ENCODE measurements around the gene CCDC169. TPM values are rescaled to one million over a fixed set of nuclear protein-coding genes. Genes with fewer than 3 reads are reported as not detected.
A peak's percentile ranks its signal among the peaks of the same experiment; 100 is the strongest.
"Not testable (repeated sequence)": the region's sequence is repeated elsewhere in the genome, so short reads cannot be mapped to it uniquely, and the experiment has no call there.

Gene CCDC169
- total RNA-seq, 2 donors from 2014 or later, result not detected

DNA sequence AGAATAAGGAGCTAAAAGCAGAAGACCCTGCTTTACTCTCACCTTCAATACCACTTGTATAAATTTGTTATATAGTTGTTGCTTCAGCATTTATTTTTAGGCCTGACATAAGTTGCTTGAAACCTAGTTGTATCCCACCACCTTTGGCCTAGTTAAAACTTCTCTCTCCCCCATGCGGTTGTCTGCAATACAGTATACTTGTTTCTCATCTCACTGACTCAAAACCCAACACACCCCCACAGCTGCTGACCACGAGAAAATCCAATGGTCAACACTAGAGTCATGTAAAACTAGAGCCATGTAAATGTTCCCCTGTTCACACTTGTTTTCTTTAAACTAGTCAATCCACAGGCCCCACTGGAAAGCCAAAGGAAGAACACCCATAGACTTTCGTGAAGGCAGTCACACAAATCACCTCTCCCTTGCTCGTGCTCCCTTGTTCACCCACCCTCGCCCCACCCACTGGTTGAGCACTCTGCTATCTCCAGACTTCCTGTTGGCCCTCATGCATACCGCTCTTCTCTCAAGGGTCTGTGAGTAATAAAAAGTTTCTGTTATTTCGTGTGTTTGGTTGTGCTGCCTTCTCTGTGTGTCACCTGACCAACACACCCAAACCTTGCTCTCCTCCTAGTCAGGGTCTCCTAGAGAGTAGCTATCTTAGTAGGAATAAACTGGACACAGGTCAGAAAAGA, 12.9 kb upstream of the CCDC169 start:
- Histone ChIP-seq H3K4me3 (no peak overlapping the region), H3K9me3 (no peaks in the 10 kb centered on the region), H3K27ac (no peak overlapping the region), H3K4me1 (ENCODE audit: control insufficient read depth in 1 of 2, low read depth in 2 of 2) (no peaks in the 10 kb centered on the region), H3K36me3 (peaks cover 33% of the 10 kb centered on the region), H3K27me3 (replicated peaks; ENCODE audit: insufficient read depth) (no peaks in the 10 kb centered on the region)
- ATAC-seq (ENCODE audit: insufficient number of reproducible peaks, low FRiP score, low read depth) (no peak), DNase-seq (ENCODE audit: low spot score) (no peak)
- TF ChIP-seq, protein P1, sequence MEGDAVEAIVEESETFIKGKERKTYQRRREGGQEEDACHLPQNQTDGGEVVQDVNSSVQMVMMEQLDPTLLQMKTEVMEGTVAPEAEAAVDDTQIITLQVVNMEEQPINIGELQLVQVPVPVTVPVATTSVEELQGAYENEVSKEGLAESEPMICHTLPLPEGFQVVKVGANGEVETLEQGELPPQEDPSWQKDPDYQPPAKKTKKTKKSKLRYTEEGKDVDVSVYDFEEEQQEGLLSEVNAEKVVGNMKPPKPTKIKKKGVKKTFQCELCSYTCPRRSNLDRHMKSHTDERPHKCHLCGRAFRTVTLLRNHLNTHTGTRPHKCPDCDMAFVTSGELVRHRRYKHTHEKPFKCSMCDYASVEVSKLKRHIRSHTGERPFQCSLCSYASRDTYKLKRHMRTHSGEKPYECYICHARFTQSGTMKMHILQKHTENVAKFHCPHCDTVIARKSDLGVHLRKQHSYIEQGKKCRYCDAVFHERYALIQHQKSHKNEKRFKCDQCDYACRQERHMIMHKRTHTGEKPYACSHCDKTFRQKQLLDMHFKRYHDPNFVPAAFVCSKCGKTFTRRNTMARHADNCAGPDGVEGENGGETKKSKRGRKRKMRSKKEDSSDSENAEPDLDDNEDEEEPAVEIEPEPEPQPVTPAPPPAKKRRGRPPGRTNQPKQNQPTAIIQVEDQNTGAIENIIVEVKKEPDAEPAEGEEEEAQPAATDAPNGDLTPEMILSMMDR (IDR thresholded peaks at IDR 0.05), result no peak

DNA sequence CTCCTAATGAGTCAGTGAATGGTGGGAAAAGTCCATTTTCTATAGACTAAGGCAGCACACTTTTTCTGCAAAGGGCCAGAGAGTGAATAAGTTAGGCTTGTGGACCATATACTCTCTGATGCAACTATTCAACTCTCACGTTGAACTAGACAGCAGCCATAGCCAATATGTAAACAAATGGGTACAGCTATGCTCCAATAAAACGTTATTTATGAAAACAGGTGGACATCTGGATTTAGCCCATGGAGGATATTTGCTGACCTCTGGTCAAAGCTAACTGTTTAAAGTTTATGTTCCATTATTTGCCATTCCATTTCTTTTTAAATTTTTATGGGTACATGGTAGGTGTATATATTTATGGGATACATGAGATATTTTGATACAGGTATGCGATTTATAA, 4.7 kb upstream of the CCDC169 start:
- TF ChIP-seq, protein P1 (IDR thresholded peaks at IDR 0.05), result no peak
- DNase-seq (ENCODE audit: low spot score), result no peak
- no peak for ATAC-seq (ENCODE audit: insufficient number of reproducible peaks, low FRiP score, low read depth)
- Histone ChIP-seq H3K4me3 (no peak overlapping the region), H3K27ac (no peak overlapping the region), H3K36me3 (no peaks in the 10 kb centered on the region), H3K27me3 (replicated peaks; ENCODE audit: insufficient read depth) (no peaks in the 10 kb centered on the region), H3K9me3 (no peaks in the 10 kb centered on the region), H3K4me1 (ENCODE audit: control insufficient read depth in 1 of 2, low read depth in 2 of 2) (peaks cover 6% of the 10 kb centered on the region in 2 donors)

DNA sequence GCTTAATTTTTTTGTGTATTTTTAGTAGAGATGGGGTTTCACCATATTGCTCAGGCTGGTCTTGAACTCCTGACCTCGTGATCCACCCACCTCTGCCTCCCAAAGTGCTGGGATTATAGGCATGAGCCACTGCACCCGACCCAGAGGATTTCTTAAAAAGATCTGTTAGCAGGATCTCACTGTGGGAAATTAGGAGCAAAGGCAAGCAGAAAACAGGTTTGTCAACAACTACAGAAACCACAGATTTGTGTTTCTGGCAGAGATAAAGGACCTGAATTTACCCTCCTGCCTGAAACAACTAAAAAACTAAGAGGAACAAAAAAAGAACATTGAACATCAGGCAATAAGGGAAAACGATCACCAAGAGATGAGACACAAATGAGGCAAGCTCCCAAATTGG, 1.9 kb upstream of the CCDC169 start:
- not testable (repeated sequence) for DNase-seq (ENCODE audit: low spot score); H3K4me3 ChIP-seq; H3K27me3 ChIP-seq (replicated peaks; ENCODE audit: insufficient read depth); ATAC-seq (ENCODE audit: insufficient number of reproducible peaks, low FRiP score, low read depth); H3K9me3 ChIP-seq; H3K36me3 ChIP-seq; H3K27ac ChIP-seq
- H3K4me1 ChIP-seq (ENCODE audit: control insufficient read depth in 1 of 2, low read depth in 2 of 2), result peaks cover 6 to 11% of the 10 kb centered on the region in 2 donors

DNA sequence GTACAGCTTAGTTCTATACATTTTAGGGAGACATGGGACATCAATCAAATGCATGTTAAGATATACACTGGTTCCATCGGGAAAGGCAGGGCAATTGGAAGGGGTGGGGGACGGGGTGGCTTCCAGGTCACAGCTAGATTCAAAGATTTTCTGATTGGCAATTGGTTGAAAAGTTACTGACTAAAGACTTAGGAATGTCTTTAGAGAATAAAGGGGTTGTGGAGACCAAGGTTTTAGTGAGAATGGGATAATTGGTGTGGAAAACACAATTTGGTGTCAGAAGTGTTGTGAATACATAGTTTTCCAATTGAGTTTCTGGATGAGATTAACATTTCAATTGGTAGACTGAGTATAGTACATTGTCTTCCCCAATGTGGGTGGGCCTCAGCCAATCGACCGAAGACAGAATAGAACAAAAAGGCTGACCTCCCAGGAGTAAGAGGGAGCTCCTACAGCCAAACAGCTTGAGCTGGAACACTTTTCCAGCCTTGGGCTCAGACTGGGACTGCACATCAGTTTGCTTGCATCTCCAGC, 988 bp upstream of the CCDC169 start:
- TF ChIP-seq, protein P1 (IDR thresholded peaks at IDR 0.05), result no peak
- Histone ChIP-seq H3K4me1 (ENCODE audit: control insufficient read depth in 1 of 2, low read depth in 2 of 2) (peaks cover 6 to 11% of the 10 kb centered on the region in 2 donors), H3K27ac (no peak overlapping the region), H3K36me3 (no peaks in the 10 kb centered on the region), H3K9me3 (no peaks in the 10 kb centered on the region), H3K27me3 (replicated peaks; ENCODE audit: insufficient read depth) (no peaks in the 10 kb centered on the region), H3K4me3 (peak overlapping the region; percentile 94)
- DNase-seq (ENCODE audit: low spot score) (no peak), ATAC-seq (ENCODE audit: insufficient number of reproducible peaks, low FRiP score, low read depth) (peak; percentile 33)

DNA sequence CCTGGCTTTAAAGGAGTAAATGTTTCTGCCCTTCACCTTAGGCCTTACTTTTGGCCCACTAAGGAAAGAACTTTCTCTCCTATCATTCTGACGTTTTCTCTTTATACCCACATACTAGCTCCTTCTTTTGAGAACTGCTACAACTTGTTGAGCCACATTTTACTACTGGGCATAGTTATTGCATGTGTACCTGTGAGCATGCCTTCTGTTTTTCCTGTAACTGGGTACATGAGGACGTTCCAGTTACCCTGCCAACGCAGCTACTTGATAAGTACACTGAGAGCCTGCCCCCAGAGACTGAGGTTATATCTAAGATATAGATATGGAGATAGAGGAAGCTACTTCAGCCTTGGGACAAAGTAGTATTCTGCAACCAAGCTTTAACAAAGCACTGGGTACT, 3.5 kb downstream of the CCDC169 start:
- H3K27ac ChIP-seq, result no peak overlapping the region
- no peaks in the 10 kb centered on the region for H3K36me3 ChIP-seq
- ATAC-seq (ENCODE audit: insufficient number of reproducible peaks, low FRiP score, low read depth), result no peak

More for the DNA sequence above, 3.5 kb downstream of the CCDC169 start:
- no peaks in the 10 kb centered on the region for H3K9me3 ChIP-seq
- H3K27me3 ChIP-seq (replicated peaks; ENCODE audit: insufficient read depth), result no peaks in the 10 kb centered on the region
- no peak overlapping the region for H3K4me3 ChIP-seq
- peaks cover 6 to 11% of the 10 kb centered on the region in 2 donors for H3K4me1 ChIP-seq (ENCODE audit: control insufficient read depth in 1 of 2, low read depth in 2 of 2)
- no peak for DNase-seq (ENCODE audit: low spot score)
- TF ChIP-seq, protein P1 (IDR thresholded peaks at IDR 0.05), result no peak
